SK-N-SH (cell line): ENCODE results near the gene CTSA. TPM values are rescaled to one million over a fixed set of nuclear protein-coding genes. Genes with fewer than 3 reads are reported as not detected.
A peak's percentile ranks its signal among the peaks of the same experiment; 100 is the strongest.

Experiments
- CTCF ChIA-PET: fragments of 300-600, 350-600 bp; formaldehyde crosslinking; extraction: SDS; loops from one replicate; lab custom pipeline; 2021; lab: Yijun Ruan, JAX
- POLR2A ChIA-PET: fragments of 350-600 bp; sonication (Branson Sonifier 250); formaldehyde crosslinking; extraction: SDS; loops from one replicate; lab custom pipeline; 2020; ENCODE audit warnings: antibody characterized with exemption, inconsistent platforms; lab: Yijun Ruan, JAX
- DNase-seq: peaks from one replicate; pipeline ENCODE4 v3.0.0; 2012
- H2AFZ ChIP-seq: fragments of 200-600 bp; sonication (generic); 2 replicates; pipeline ENCODE4 v1.8.1; 2016; ENCODE audit warnings: antibody characterized with exemption, mild to moderate bottlenecking, low read depth
- H3F3A ChIP-seq: fragments of 200-600 bp; sonication (generic); replicated peaks from 2 replicates; pipeline ENCODE3; 2016; ENCODE audit warnings: antibody characterized with exemption, mild to moderate bottlenecking; ENCODE audit not compliant: insufficient read depth
- H3K27ac ChIP-seq, 2 experiments: fragments of 200-500 bp in 1 of 2; fragments of 200-600 bp in 1 of 2; sonication (Bioruptor generic) in 1 of 2; sonication (generic), shearing (Covaris generic) in 1 of 2; 2 replicates each; pipeline versions ENCODE4 v1.5.1 to v1.6.1; 2014 to 2016; ENCODE audit warnings: low read depth in 2 of 2, inconsistent platforms in 1 of 2, low read length in 1 of 2, mild to moderate bottlenecking in 1 of 2, mixed read lengths in 1 of 2
- H3K27me3 ChIP-seq: fragments of 200-600 bp; sonication (generic), shearing (Covaris generic); 2 replicates; pipeline ENCODE4 v1.6.1; 2016; ENCODE audit warnings: mixed run types; ENCODE audit not compliant: insufficient read depth
- H3K36me3 ChIP-seq, 2 experiments: fragments of 200-500 bp in 1 of 2; fragments of 200-600 bp in 1 of 2; sonication (Bioruptor generic) in 1 of 2; sonication (generic) in 1 of 2; replicated peaks in 1 of 2; 2 replicates each; pipeline versions ENCODE3 to v1.5.1; 2014 to 2016; ENCODE audit warnings: low read length in 1 of 2, mild to moderate bottlenecking in 1 of 2; ENCODE audit not compliant: insufficient read depth in 2 of 2, control insufficient read depth in 1 of 2
- H3K4me1 ChIP-seq, 2 experiments: fragments of 200-500 bp in 1 of 2; fragments of 200-600 bp in 1 of 2; sonication (Bioruptor generic) in 1 of 2; sonication (generic), shearing (Covaris generic) in 1 of 2; 2 replicates each; pipeline versions ENCODE4 v1.5.1 to v1.6.1; 2014 to 2016; ENCODE audit warnings: low read depth in 1 of 2, low read length in 1 of 2, mixed run types in 1 of 2; ENCODE audit not compliant: insufficient read depth in 2 of 2, control insufficient read depth in 1 of 2
- H3K4me2 ChIP-seq: fragments of 200-600 bp; sonication (generic), shearing (Covaris generic); 2 replicates; pipeline ENCODE4 v1.6.1; 2017; ENCODE audit warnings: mixed run types
- H3K4me3 ChIP-seq, 2 experiments: fragments of 200-500 bp in 1 of 2; fragments of 200-600 bp in 1 of 2; sonication (Bioruptor generic) in 1 of 2; sonication (generic), shearing (Covaris generic) in 1 of 2; 2 replicates each; pipeline versions ENCODE4 v1.5.1 to v1.8.1; 2014 to 2016; ENCODE audit warnings: low read depth in 2 of 2, inconsistent platforms in 1 of 2, low read length in 1 of 2, mild to moderate bottlenecking in 1 of 2, mixed read lengths in 1 of 2, moderate library complexity in 1 of 2
- H3K79me2 ChIP-seq: fragments of 200-600 bp; sonication (generic); 2 replicates; pipeline ENCODE4 v1.8.1; 2017; ENCODE audit warnings: mild to moderate bottlenecking; ENCODE audit not compliant: insufficient read depth
- H3K9ac ChIP-seq: fragments of 200-600 bp; sonication (generic); 2 replicates; pipeline ENCODE4 v1.6.1; 2017; ENCODE audit warnings: mixed run types
- H3K9me2 ChIP-seq: fragments of 200-600 bp; sonication (generic); 2 replicates; pipeline ENCODE4 v1.6.1; 2017; ENCODE audit warnings: mixed run types
- H3K9me3 ChIP-seq: fragments of 200-600 bp; sonication (generic); 2 replicates; pipeline ENCODE4 v1.6.1; 2017; ENCODE audit warnings: mixed run types, mild to moderate bottlenecking, moderate library complexity
- H4K20me1 ChIP-seq: fragments of 200-600 bp; sonication (generic); 2 replicates; pipeline ENCODE4 v1.6.1; 2017; ENCODE audit warnings: mild to moderate bottlenecking, mixed run types; ENCODE audit not compliant: insufficient read depth
- CHD2 ChIP-seq: fragments of 150-350 bp; IDR thresholded peaks from 2 replicates; pipeline ENCODE4 v1.6.1; 2018; ENCODE audit warnings: low read length; ENCODE audit not compliant: partially characterized antibody
- EP300 ChIP-seq, 2 experiments: IDR thresholded peaks; 2 replicates each; pipeline versions ENCODE4 v1.4.0 to v1.6.1; 2012; ENCODE audit warnings: borderline replicate concordance in 1 of 2, low read depth in 1 of 2, low read length in 1 of 2
- EZH2phosphoT487 ChIP-seq: fragments of 200-600 bp; sonication (generic); IDR thresholded peaks from 2 replicates; pipeline ENCODE4 v1.6.1; 2017; ENCODE audit warnings: low read depth, mixed run types, mild to moderate bottlenecking, antibody characterized with exemption, moderate library complexity, borderline replicate concordance
- FOXJ3 ChIP-seq: sonication (generic); formaldehyde crosslinking; IDR thresholded peaks from 2 replicates; pipeline ENCODE4 v1.5.1; 2020; ENCODE audit warnings: mild to moderate bottlenecking, missing genetic modification reagents
- GABPA ChIP-seq: IDR thresholded peaks from 2 replicates; pipeline ENCODE4 v1.4.0; 2012; ENCODE audit warnings: low read depth, mild to moderate bottlenecking
- GATA2 ChIP-seq: sonication (generic); formaldehyde crosslinking; IDR thresholded peaks from 2 replicates; pipeline ENCODE4 v1.5.0; 2020; ENCODE audit warnings: mild to moderate bottlenecking, missing genetic modification reagents
- JUND ChIP-seq: IDR thresholded peaks from 2 replicates; pipeline ENCODE4 v1.4.0; 2012
- MEF2A ChIP-seq: IDR thresholded peaks from 2 replicates; pipeline ENCODE4 v1.4.0; 2012; ENCODE audit warnings: low read depth, borderline replicate concordance
- MXI1 ChIP-seq: IDR thresholded peaks from 2 replicates; pipeline ENCODE4 v1.6.1; 2012; ENCODE audit warnings: mild to moderate bottlenecking, low read depth, low read length, improper control_type of control experiment
- NRF1 ChIP-seq: IDR thresholded peaks from 2 replicates; pipeline ENCODE4 v1.6.1; 2012; ENCODE audit warnings: low read depth, mild to moderate bottlenecking, low read length
- RFX5 ChIP-seq: IDR thresholded peaks from 2 replicates; pipeline ENCODE4 v1.6.1; 2012; ENCODE audit warnings: mild to moderate bottlenecking, improper control_type of control experiment, low read length
- RXRA ChIP-seq: IDR thresholded peaks from 2 replicates; pipeline ENCODE4 v1.4.0; 2012; ENCODE audit warnings: low read depth, mild to moderate bottlenecking, borderline replicate concordance
- TEAD4 ChIP-seq: IDR thresholded peaks from 2 replicates; pipeline ENCODE4 v1.4.0; 2012; ENCODE audit warnings: mild to moderate bottlenecking, borderline replicate concordance; ENCODE audit not compliant: insufficient read depth
- YY1 ChIP-seq: IDR thresholded peaks from 2 replicates; pipeline ENCODE4 v1.4.0; 2012; ENCODE audit warnings: low read depth, mild to moderate bottlenecking
- WGBS: methylation state at CpG from one replicate; pipeline ENCODE4 v1.1.6; 2017; ENCODE audit warnings: low lambda C conversion rate; 5-methylcytosine and 5-hydroxymethylcytosine counted together
- polyA plus RNA-seq, 3 experiments: library from polyadenylated mRNA; depleted of rRNA; stranded (reverse); fragments of >200 nt; gene quantifications; 2 replicates each; pipeline ENCODE4 v1.2.3, GENCODE V29; 2012
- TF ChIP-seq, protein P1 (sequence below): IDR thresholded peaks from 2 replicates; pipeline ENCODE4 v1.4.0; 2012; ENCODE audit warnings: low read depth, borderline replicate concordance
- TF ChIP-seq, protein P2 (sequence below): IDR thresholded peaks from 2 replicates; pipeline ENCODE4 v1.4.0; 2012; ENCODE audit warnings: low read depth
- TF ChIP-seq, protein P3 (sequence below): IDR thresholded peaks from 2 replicates; pipeline ENCODE4 v1.4.0; 2012; ENCODE audit warnings: low read depth, borderline replicate concordance

The CTSA gene
- polyA plus RNA-seq, 1 of the 3 experiments (the other 2 are of a cell fraction): 338 TPM

- TF ChIP-seq EP300 (IDR thresholded peaks at IDR 0.05; ENCODE audit: borderline replicate concordance in 1 of 2, low read depth in 1 of 2, low read length in 1 of 2): no peak
- TF ChIP-seq NRF1: peak; percentile 94
- no peak for TF ChIP-seq JUND
- no peak; the same call in 1 of the 2 replicates for TF ChIP-seq FOXJ3 (CRISPR knock-in tag)
- no peak for TF ChIP-seq MEF2A
- TF ChIP-seq TEAD4: peak; percentile 35; the same call in 1 of the 2 replicates
- TF ChIP-seq RXRA: no peak
- TF ChIP-seq YY1: peak; percentile 100
- TF ChIP-seq CHD2: peak; percentile 86
- TF ChIP-seq, protein P1, sequence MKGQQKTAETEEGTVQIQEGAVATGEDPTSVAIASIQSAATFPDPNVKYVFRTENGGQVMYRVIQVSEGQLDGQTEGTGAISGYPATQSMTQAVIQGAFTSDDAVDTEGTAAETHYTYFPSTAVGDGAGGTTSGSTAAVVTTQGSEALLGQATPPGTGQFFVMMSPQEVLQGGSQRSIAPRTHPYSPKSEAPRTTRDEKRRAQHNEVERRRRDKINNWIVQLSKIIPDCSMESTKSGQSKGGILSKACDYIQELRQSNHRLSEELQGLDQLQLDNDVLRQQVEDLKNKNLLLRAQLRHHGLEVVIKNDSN: peak; percentile 78
- TF ChIP-seq, protein P2, sequence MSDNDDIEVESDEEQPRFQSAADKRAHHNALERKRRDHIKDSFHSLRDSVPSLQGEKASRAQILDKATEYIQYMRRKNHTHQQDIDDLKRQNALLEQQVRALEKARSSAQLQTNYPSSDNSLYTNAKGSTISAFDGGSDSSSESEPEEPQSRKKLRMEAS: peak; percentile 71
- peak; percentile 41; the same call in 1 of the 2 replicates for TF ChIP-seq GABPA
- peak; percentile 31; the same call in 1 of the 2 replicates for TF ChIP-seq RFX5
These were observed 43.7 kb downstream of the CTSA start, which contains the start of gene PCIF1 (continued) for GRCh38 chr20:45934586-45935415.

DNA sequence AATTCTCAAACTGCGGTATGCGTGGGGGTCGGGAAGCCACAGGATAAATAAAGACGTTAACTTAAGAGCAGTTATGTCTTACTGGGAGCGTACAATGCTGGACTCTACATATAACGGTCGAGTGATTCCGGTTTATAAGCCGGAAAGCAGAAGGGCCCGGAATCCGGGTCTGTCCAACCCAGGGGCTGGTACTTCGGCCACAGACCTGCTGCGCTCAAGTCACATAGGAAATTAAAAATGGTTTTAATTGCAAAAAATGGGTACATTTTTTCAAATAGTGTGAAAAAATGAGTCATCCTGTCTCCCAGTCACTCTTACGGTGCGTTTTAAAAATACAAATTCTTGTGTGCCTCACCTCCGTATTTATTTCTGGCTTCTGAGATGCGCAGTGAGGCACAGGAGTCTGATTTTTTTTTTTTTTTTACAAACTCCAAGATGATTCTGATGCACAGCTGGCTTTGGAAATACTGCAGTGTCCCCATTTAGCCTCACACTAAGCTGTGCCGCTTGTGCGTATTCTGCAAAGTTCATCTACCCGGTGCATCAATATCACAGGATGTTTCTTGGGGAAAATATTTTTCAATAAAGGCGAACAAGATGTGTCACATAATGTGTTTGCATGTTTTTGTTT is 44.4 kb downstream of the CTSA start:
- POLR2A ChIA-PET: interaction anchor here (1.0 to 4.4 kb wide), 11 partner anchors 10 to 429 kb away, joined by 3 to 46 read pairs (median 10); partner anchors contain the start of genes CTSA, NEURL2, PLTP and ZSWIM1
- H3F3A ChIP-seq: peaks cover 11% of the 10 kb centered on the region
- WGBS: 13% methylated on average over 21 of the region's 21 CpGs
- peaks cover 10 to 26% of the 10 kb centered on the region in 2 experiments; a peak in 3 of 4 replicates for H3K4me1 ChIP-seq
- peak overlapping the region; percentile 78 to 79 for H3K27ac ChIP-seq
- peak; percentile 23 for DNase-seq
- no peaks in the 10 kb centered on the region for H3K27me3 ChIP-seq
- H3K36me3 ChIP-seq: peaks cover 33 to 39% of the 10 kb centered on the region in 2 experiments
- CTCF ChIA-PET: interaction anchor here (1.0 to 3.4 kb wide), 7 partner anchors 16 to 137 kb away, joined by 3 to 20 read pairs (median 3); no protein-coding TSS in a partner anchor
- no peaks in the 10 kb centered on the region for H3K9me3 ChIP-seq
- no peak overlapping the region for H2AFZ ChIP-seq
- no peaks in the 10 kb centered on the region for H3K9me2 ChIP-seq
- TF ChIP-seq EZH2phosphoT487 (no peak), GATA2 (no peak), GABPA (peak; percentile 40), YY1 (no peak), RXRA (no peak), MXI1 (no peak)
- TF ChIP-seq, protein P3, sequence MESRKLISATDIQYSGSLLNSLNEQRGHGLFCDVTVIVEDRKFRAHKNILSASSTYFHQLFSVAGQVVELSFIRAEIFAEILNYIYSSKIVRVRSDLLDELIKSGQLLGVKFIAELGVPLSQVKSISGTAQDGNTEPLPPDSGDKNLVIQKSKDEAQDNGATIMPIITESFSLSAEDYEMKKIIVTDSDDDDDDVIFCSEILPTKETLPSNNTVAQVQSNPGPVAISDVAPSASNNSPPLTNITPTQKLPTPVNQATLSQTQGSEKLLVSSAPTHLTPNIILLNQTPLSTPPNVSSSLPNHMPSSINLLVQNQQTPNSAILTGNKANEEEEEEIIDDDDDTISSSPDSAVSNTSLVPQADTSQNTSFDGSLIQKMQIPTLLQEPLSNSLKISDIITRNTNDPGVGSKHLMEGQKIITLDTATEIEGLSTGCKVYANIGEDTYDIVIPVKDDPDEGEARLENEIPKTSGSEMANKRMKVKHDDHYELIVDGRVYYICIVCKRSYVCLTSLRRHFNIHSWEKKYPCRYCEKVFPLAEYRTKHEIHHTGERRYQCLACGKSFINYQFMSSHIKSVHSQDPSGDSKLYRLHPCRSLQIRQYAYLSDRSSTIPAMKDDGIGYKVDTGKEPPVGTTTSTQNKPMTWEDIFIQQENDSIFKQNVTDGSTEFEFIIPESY: no peak
- TF ChIP-seq, protein P2: 0 out of 2 replicates have a peak, but pooled peaks have one; percentile 15
- peak overlapping the region; percentile 67 for H3K4me2 ChIP-seq
- peak overlapping the region; percentile 81 for H3K9ac ChIP-seq
- H3K4me3 ChIP-seq: peak overlapping the region; percentile 63 to 85
- peaks cover 71% of the 10 kb centered on the region for H3K79me2 ChIP-seq
- H4K20me1 ChIP-seq: peaks cover 20% of the 10 kb centered on the region; the same call in 1 of the 2 replicates
